Stomach (tissue), 4 donors: ENCODE data around the gene CKMT2.

Source experiments
- EP300 ChIP-seq: sonication (generic); formaldehyde crosslinking; IDR thresholded peaks from one replicate; pipeline ENCODE4 v1.6.1; 2017; ENCODE audit warnings: antibody characterized with exemption
- POLR2A ChIP-seq, 4 donors: fragments of 450-650 bp; IDR thresholded peaks; one replicate each; pipeline ENCODE4 v1.6.1; 2016; ENCODE audit warnings: antibody characterized with exemption in 4 of 4, control low read depth in 2 of 4, mild to moderate bottlenecking in 1 of 4, moderate library complexity in 1 of 4
- POLR2AphosphoS5 ChIP-seq, 3 donors: sonication (generic); formaldehyde crosslinking; IDR thresholded peaks; one replicate each; pipeline ENCODE4 v1.6.1; 2016; ENCODE audit warnings: antibody characterized with exemption in 3 of 3
- TF ChIP-seq, protein P1 (sequence below), 7 experiments: fragments of 450-650 bp in 4 of 7; fragments of 200-600 bp in 3 of 7; sonication (generic) in 3 of 7; IDR thresholded peaks; one replicate each; pipeline ENCODE4 v1.5.1; 2016 to 2019; ENCODE audit warnings: antibody characterized with exemption in 7 of 7, control low read depth in 2 of 7, mild to moderate bottlenecking in 1 of 7

DNA sequence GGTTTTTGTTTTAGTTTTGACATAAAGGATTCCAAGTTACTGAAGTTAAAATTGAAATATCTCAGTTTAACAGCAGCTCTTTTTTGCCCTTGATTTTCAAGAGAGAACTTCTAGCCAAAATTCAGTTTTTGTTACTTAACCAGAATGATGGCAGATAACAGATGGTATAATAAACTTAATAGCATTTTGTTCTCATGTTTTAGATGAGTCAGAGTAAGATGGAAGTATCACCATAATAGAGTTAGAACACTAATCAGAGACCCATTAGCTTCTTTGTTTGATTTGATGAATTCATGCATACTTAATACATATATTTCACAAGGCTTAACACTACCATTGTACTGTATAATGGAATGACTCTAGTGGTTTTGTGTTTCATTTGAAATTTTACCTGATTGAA is 80.2 kb downstream of the CKMT2 start:
- TF ChIP-seq EP300 (no peak), POLR2A (IDR thresholded peaks at IDR 0.05) (no peak), POLR2AphosphoS5 (IDR thresholded peaks at IDR 0.05) (no peak)
- TF ChIP-seq, protein P1, sequence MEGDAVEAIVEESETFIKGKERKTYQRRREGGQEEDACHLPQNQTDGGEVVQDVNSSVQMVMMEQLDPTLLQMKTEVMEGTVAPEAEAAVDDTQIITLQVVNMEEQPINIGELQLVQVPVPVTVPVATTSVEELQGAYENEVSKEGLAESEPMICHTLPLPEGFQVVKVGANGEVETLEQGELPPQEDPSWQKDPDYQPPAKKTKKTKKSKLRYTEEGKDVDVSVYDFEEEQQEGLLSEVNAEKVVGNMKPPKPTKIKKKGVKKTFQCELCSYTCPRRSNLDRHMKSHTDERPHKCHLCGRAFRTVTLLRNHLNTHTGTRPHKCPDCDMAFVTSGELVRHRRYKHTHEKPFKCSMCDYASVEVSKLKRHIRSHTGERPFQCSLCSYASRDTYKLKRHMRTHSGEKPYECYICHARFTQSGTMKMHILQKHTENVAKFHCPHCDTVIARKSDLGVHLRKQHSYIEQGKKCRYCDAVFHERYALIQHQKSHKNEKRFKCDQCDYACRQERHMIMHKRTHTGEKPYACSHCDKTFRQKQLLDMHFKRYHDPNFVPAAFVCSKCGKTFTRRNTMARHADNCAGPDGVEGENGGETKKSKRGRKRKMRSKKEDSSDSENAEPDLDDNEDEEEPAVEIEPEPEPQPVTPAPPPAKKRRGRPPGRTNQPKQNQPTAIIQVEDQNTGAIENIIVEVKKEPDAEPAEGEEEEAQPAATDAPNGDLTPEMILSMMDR (IDR thresholded peaks at IDR 0.05) = no peak
